Ishikawa (cell line): Measurements from ENCODE around the gene VAMP4.

ENCODE experiments used
- CEBPB ChIP-seq: IDR thresholded peaks from 2 replicates; pipeline ENCODE4 v1.6.1; 2012
- CREB1 ChIP-seq: IDR thresholded peaks from 2 replicates; pipeline ENCODE4 v1.6.1; 2012; ENCODE audit warnings: low read depth
- EGR1 ChIP-seq: IDR thresholded peaks from 2 replicates; pipeline ENCODE4 v1.6.1; 2012
- EP300 ChIP-seq: IDR thresholded peaks from 2 replicates; pipeline ENCODE4 v1.6.1; 2012; ENCODE audit warnings: borderline replicate concordance
- FOXM1 ChIP-seq: IDR thresholded peaks from 2 replicates; pipeline ENCODE4 v1.6.1; 2012; ENCODE audit warnings: low read depth, borderline replicate concordance
- NFIC ChIP-seq: IDR thresholded peaks from 2 replicates; pipeline ENCODE4 v1.6.1; 2012
- RAD21 ChIP-seq: IDR thresholded peaks from 2 replicates; pipeline ENCODE4 v1.6.1; 2012; ENCODE audit warnings: low read depth
- REST ChIP-seq: IDR thresholded peaks from 2 replicates; pipeline ENCODE4 v1.6.1; 2012; ENCODE audit warnings: low read depth, mild to moderate bottlenecking
- TAF1 ChIP-seq: IDR thresholded peaks from 2 replicates; pipeline ENCODE4 v1.6.1; 2012; ENCODE audit warnings: low read depth, mild to moderate bottlenecking
- TCF12 ChIP-seq: IDR thresholded peaks from 2 replicates; pipeline ENCODE4 v1.6.1; 2012; ENCODE audit warnings: low read depth
- TEAD4 ChIP-seq: IDR thresholded peaks from 2 replicates; pipeline ENCODE4 v1.6.1; 2012
- USF1 ChIP-seq: IDR thresholded peaks from 2 replicates; pipeline ENCODE4 v1.6.1; 2012
- YY1 ChIP-seq: IDR thresholded peaks from 2 replicates; pipeline ENCODE4 v1.6.1; 2012; ENCODE audit warnings: low read depth
- ZBTB7A ChIP-seq: IDR thresholded peaks from 2 replicates; pipeline ENCODE4 v1.6.1; 2012; ENCODE audit warnings: low read depth
- TF ChIP-seq, protein P1 (sequence below): IDR thresholded peaks from 2 replicates; pipeline ENCODE4 v1.6.1; 2012

VAMP4 gene

DNA sequence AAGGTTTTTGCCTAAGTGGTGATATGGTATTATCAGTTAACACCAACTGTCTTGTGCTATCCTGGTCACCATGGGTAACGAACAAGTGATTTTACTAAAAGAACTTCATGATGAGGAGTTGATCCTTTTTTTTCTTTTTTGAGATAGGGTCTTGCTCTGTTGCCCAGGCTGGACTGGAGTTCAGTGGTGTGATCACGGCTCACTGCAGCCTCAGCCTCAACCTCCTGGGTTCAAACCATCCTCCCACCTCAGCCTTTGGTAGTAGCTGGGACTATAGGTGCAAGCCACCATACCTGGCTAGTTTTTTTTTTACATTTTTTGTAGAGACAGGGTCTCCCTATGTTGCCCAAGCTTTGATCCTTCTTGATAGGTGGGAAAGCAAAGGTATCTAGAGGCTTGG is 44.7 kb upstream of the VAMP4 start:
- TF ChIP-seq TEAD4 (no peak), USF1 (no peak), CREB1 (no peak), CEBPB (no peak), NFIC (no peak), TCF12 (no peak), RAD21 (no peak), EGR1 (no peak)
- TF ChIP-seq, protein P1, sequence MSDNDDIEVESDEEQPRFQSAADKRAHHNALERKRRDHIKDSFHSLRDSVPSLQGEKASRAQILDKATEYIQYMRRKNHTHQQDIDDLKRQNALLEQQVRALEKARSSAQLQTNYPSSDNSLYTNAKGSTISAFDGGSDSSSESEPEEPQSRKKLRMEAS = no peak

DNA sequence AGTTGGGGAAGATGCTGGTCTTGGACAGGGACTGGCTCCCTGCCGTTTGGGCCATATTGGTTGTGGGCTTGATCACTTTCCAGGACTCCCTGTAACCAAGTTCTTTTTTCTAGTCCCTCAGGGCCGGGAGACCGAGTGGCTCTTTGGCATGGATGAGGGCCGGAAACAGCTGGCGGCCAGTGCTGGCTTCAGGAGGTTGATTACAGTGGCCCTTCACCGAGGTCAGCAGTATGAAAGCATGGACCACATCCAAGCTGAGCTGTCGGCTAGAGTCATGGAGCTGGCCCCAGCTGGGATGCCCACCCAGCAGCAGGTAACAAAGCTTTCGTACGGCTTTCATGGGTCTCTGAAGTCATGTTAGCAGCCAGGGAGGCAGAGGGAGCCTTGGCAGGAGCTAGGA is 43.9 kb upstream of the VAMP4 start:
- TF ChIP-seq FOXM1 (no peak), ZBTB7A (no peak), CEBPB (no peak), TAF1 (no peak), YY1 (no peak), EGR1 (no peak), REST (no peak), NFIC (no peak), TEAD4 (no peak), RAD21 (no peak), EP300 (no peak), TCF12 (no peak), CREB1 (no peak), USF1 (no peak)
- TF ChIP-seq, protein P1 = no peak

DNA sequence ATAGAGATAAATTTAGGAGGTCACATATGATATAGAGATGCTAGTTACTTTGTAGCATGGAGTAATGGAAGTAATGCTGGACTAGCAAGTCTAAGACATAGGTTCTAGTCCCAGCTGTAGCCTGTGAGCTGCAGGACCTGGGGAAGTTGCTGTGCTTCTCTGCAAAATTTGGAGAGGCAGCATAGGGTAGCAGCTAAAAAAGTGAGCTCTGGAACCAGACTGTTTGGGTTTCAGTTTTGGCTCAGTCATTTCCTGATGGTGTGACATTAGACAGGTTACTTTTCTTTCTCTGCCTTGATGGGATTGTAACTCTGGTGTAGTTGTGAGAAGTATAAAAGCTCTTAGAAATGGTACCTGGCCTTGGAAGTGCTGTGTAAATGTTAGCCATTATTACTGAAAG is 42.9 kb upstream of the VAMP4 start:
- no peak for TF ChIP-seq TAF1
- TF ChIP-seq RAD21 = no peak
- TF ChIP-seq TEAD4 = no peak
- TF ChIP-seq EGR1 = no peak
- no peak for TF ChIP-seq REST

DNA sequence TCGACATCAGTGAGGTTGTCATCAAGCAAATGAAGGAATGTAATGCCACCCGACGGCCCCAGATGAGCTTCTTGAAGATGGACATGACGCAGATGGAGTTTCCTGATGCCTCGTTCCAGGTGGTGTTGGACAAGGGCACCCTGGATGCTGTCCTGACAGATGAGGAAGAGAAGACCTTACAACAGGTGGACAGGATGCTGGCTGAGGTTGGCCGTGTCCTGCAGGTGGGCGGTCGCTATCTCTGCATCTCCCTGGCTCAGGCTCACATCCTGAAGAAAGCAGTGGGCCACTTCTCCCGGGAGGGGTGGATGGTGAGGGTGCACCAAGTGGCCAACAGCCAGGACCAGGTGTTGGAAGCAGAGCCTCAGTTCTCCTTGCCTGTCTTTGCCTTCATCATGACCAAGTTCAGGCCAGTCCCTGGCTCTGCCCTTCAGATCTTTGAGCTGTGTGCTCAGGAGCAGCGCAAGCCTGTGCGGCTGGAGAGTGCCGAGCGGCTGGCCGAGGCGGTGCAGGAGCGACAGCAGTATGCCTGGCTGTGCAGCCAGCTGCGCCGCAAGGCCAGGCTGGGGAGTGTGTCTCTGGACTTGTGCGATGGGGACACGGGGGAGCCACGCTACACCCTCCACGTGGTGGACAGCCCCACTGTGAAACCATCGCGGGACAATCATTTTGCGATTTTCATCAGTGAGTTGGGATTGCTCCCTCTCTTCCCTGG is 42.1 kb upstream of the VAMP4 start:
- no peak for TF ChIP-seq YY1
- no peak for TF ChIP-seq CEBPB
- no peak for TF ChIP-seq EGR1
- TF ChIP-seq USF1 = no peak
- TF ChIP-seq REST = no peak
- no peak for TF ChIP-seq ZBTB7A
- no peak for TF ChIP-seq NFIC
- TF ChIP-seq EP300 = no peak
- TF ChIP-seq TCF12 = no peak
- TF ChIP-seq, protein P1 = no peak
- no peak for TF ChIP-seq TAF1
- no peak for TF ChIP-seq FOXM1
- no peak for TF ChIP-seq TEAD4
- TF ChIP-seq RAD21 = no peak
- no peak for TF ChIP-seq CREB1
